GM21526 (cell line): ENCODE results near the gene PRKCB.
"Not testable (repeated sequence)": the region's sequence is repeated elsewhere in the genome, so short reads cannot be mapped to it uniquely, and the experiment has no call there.

Experiments
- ATAC-seq: cut with Tn5 transposase; IDR thresholded peaks from one replicate; pipeline ENCODE4 v1.9.1; 2021; ENCODE audit warnings: moderate library complexity; ENCODE audit not compliant: unreplicated experiment, low FRiP score

Gene PRKCB

GRCh38 chr16:23900480-23901177 is 64.8 kb downstream of the PRKCB start:
- no peak for ATAC-seq

DNA sequence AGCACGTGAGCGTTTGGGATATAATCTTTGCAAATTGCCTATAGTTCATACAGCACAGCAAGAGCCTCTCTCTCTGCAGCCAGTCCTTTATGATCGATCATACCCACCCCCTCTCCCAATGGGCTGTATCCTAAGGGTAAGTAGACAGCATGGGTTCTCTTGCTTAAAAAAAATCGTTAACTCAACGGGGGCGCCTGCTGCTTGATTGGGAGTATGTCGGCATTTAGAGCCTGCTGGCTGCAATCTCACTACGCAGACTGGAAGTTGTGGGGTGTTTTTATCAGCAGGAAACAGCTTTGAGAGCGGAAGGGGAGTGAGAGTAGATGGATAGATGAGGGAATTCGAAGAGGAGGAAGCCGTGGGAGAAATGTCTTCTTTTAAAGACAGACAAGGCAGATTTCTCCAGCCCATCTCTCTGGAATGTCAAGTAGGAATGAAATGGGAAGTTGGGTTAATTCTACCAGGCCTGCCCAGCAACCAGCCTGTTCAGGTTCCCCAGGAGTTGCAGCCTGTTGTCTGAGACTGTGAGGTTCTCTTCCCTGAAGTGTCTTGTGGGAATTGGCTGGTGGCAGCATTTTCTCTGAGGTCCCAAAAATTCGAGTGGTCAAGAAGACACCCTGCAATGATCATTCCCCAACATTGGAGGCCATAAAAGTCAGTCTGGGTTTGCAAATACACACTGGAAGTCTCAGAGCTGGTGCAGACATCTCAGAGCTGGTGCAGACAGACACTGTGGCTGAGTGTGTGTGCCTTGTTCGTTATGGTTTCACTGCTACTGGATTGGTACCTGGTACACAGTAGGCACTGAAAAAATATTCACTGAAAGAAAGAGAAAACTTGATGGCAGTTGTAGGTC is 65.6 kb downstream of the PRKCB start:
- ATAC-seq, result no peak

- ATAC-seq, result no peak
Observed at GRCh38 chr16:23902034-23902747, 66.4 kb downstream of the PRKCB start.

- no peak for ATAC-seq
Observed at GRCh38 chr16:23902748-23903414, 67.1 kb downstream of the PRKCB start.

- ATAC-seq, result no peak
Observed at GRCh38 chr16:23905027-23905426, 69.2 kb downstream of the PRKCB start.

- no peak for ATAC-seq
Observed at GRCh38 chr16:23907457-23907902, 71.7 kb downstream of the PRKCB start.

- ATAC-seq, result no peak
Observed at GRCh38 chr16:23907903-23908302, 72.1 kb downstream of the PRKCB start.

DNA sequence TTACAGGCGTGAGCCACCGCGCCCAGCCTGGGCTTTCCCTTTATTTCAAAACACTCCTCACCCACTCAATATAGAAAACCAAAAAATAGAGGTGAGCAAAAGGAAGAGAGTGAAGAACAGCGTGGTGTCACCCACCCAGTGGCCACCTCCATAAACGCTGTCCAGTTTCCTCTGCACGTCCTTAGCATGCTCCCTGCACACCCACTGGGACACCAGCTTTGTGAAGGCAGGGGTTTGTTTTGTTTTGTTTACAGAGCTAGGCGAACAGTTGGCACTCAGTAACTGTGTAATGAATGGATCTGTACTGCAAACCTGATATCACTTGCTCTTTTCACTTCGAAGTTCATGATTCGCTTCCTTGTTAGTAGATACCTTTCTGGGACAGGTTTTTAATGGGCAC is 73.0 kb downstream of the PRKCB start:
- no peak for ATAC-seq

DNA sequence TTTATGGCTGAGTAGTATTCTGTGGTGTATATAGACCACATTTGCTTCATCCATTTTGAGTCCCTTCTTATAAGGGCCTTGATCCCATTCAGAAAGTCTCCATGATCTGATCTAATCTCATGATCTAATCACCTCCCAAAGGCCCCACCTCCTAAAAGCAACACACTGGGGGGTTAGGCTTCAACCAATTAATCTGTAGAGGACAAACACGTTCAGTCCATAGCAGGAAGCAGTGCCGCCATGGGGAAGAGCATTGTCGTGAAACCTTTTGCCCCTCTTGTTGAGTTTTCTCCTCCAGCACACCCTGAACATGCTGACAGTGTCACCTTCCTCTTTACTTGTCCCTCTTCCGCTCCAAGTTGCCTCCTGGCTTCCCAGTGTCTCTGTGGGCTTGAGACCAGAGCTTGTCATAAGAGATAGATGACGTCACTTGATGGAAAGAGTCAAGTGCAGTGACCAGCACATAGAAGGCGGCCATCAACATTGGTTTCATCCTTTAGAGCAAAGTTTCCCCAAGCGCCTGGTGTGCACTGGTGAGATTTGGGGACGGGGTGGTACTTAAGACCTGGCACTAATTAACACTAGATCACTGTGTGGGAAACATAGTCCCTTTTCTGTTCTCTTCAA is 74.1 kb downstream of the PRKCB start:
- no peak for ATAC-seq

- ATAC-seq, result no peak
Observed at GRCh38 chr16:23914946-23915530, 79.3 kb downstream of the PRKCB start.

- ATAC-seq, result not testable (repeated sequence)
Observed at GRCh38 chr16:23916552-23916951, 80.8 kb downstream of the PRKCB start.

GRCh38 chr16:23917621-23918020 is 81.8 kb downstream of the PRKCB start:
- no peak for ATAC-seq

DNA sequence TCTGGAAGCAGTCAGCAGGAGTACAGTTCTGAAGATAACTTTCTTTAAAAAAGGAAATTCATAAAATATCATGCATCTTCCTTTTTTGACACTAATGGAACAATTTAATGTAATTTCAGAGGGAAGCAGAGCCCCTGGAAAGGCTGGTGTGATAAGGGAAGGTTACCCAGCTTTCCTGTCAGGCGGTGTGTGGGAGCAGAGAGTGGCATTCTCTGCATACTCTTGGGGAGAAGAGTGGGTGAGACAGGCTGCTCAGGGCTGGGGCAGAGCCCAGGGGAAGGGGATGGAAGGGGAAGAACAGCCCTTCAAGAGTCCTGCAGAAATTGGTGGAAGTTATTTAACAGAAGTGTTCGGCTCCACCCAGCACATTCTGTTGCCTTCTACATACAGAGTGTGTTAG is 84.7 kb downstream of the PRKCB start:
- ATAC-seq, result no peak

DNA sequence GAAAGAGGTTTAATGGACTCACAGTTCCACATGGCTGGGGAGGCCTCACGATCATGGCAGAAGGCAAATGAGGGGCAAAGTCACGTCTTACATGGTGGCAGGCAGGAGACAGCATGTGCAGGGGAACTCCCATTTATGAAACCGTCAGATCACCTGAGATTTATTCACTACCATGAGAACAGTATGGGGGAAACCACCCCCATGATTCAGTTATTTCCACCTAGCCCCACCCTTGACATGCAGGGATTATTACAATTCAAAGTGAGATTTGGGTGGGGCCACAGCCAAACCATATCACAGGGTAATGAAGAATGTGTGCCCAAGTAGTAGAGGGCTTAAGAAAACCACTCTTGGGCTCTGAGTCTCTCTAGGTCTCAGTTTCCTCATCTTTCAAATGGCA is 85.1 kb downstream of the PRKCB start:
- no peak for ATAC-seq

- no peak for ATAC-seq
Observed at GRCh38 chr16:23922406-23922805, 86.6 kb downstream of the PRKCB start.

- ATAC-seq, result no peak
Observed at GRCh38 chr16:23924128-23924527, 88.3 kb downstream of the PRKCB start.

DNA sequence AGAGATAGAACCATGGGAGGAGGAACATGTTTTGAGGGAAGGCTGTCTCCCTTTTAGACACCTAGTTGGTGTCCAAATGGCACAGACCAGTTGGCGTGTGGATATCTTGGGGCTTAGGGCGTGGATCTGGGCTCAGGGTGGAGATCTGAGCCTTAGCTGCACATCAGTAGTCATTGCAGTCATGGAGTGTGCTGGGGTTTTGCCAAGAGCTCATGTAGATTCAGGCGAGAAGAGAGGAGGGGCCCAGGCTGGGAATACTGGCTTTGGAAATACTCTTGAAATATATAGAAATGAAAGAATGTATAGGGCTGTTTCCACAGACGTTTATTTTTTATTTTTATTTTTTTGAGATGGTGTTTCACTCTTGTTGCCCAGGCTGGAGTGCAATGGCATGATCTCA is 92.0 kb downstream of the PRKCB start:
- ATAC-seq, result no peak

DNA sequence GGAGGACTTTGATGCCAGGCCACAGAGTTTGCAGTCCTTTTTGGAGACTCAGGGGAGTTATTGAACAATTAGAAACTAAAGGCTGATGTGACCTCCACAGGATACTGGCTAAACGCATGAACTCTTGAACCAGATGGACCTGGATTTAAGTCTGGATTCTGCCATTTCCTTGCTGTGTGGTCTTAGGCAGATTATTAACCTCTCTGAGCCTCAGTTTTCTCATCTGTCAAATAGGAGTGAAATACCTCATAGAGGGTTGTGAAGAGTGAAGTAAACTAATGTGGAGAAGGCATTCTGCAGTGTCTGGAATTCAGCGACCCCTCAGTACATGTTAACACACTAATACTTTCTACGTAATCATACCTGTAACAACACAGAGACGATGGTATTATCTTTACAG is 93.5 kb downstream of the PRKCB start:
- no peak for ATAC-seq

- no peak for ATAC-seq
Observed at GRCh38 chr16:23929856-23930255, 94.1 kb downstream of the PRKCB start.

GRCh38 chr16:23930791-23931190 is 95.0 kb downstream of the PRKCB start:
- ATAC-seq, result no peak
